HTR-8/SVneo (cell line): ENCODE data around the gene STARD8.
"Not testable (repeated sequence)": the region's sequence is repeated elsewhere in the genome, so short reads cannot be mapped to it uniquely, and the experiment has no call there.

Experiments used
- DNase-seq: peaks from one replicate; pipeline ENCODE4 v3.0.0; 2011; ENCODE audit warnings: low spot score, mixed read lengths; ENCODE audit not compliant: insufficient read length
- FAIRE-seq: peaks from 2 replicates; lab custom pipeline; 2011; peaks lifted over from hg19 to GRCh38; lab: Jason Lieb, UNC

The STARD8 gene, protein sequence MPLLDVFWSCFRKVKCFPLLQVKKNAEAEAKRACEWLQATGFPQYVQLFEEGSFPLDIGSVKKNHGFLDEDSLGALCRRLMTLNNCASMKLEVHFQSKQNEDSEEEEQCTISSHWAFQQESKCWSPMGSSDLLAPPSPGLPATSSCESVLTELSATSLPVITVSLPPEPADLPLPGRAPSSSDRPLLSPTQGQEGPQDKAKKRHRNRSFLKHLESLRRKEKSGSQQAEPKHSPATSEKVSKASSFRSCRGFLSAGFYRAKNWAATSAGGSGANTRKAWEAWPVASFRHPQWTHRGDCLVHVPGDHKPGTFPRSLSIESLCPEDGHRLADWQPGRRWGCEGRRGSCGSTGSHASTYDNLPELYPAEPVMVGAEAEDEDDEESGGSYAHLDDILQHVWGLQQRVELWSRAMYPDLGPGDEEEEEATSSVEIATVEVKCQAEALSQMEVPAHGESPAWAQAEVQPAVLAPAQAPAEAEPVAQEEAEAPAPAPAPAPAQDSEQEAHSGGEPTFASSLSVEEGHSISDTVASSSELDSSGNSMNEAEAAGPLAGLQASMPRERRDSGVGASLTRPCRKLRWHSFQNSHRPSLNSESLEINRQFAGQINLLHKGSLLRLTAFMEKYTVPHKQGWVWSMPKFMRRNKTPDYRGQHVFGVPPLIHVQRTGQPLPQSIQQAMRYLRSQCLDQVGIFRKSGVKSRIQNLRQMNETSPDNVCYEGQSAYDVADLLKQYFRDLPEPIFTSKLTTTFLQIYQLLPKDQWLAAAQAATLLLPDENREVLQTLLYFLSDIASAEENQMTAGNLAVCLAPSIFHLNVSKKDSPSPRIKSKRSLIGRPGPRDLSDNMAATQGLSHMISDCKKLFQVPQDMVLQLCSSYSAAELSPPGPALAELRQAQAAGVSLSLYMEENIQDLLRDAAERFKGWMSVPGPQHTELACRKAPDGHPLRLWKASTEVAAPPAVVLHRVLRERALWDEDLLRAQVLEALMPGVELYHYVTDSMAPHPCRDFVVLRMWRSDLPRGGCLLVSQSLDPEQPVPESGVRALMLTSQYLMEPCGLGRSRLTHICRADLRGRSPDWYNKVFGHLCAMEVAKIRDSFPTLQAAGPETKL

DNA sequence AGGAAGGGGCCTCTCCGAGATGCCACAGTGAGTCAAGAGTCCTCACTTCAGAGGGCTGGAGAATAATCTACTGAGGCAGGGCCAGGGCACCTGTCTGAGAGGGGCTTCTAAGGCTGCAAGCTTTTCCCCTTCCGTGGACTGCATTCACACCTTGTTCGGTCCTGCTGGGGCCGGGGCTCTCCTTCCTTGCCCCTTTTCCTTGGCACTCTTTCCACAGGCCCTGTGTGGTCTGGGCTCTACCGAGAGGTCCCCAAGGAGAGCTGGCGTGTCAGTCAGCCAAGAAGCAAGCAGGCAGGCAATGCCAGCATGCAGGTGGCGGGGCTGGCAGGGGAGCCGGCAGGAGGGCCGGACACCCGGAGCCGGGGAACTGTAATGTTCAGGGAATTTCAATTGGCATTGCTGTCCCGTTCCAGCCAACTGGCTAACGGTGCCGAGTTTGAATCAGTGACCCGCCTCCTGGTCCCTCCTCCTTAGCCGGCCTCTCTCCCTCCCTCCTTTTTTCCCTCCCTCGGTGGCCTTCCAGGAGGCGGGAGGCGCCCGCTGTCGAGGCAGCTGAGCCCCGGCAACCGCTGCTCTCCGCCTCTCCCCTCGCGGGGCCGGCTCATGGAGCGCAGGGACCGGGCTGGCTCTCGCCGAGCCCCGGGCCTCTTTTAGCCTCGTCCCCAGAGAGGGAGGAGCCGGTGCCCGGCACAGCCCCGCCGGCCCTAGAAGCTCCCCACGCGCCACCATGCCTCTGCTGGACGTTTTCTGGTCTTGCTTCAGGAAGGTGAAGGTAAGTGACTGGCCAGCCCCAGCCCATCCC lies at the start of gene STARD8:
Gene STARD8 (plus strand): TSS at position 511 of the 802 bp plus-strand sequence. CDS start 217 bp downstream, at position 728.
- no peak for FAIRE-seq
- DNase-seq: peak; percentile 28

DNA sequence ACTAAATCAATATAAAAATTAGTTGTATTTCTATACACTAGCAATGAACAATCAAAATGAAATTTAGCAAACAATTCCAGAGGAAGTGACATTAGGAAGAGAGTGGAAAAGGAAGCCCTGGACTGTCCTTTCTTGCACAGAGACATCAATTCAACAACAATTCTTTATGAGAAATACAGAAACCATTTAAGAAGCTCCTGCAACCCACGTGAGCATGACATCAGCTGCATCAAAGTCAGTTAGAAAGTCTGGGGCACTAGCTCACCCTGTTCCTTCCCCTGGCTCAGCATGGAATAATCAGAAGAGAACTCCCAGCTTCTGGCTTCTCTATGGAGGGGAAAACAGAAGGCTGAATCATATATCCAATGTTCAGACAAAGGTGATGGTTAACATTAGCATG lies 48.6 kb upstream of the STARD8 start:
- no peak for DNase-seq
- FAIRE-seq: no peak

DNA sequence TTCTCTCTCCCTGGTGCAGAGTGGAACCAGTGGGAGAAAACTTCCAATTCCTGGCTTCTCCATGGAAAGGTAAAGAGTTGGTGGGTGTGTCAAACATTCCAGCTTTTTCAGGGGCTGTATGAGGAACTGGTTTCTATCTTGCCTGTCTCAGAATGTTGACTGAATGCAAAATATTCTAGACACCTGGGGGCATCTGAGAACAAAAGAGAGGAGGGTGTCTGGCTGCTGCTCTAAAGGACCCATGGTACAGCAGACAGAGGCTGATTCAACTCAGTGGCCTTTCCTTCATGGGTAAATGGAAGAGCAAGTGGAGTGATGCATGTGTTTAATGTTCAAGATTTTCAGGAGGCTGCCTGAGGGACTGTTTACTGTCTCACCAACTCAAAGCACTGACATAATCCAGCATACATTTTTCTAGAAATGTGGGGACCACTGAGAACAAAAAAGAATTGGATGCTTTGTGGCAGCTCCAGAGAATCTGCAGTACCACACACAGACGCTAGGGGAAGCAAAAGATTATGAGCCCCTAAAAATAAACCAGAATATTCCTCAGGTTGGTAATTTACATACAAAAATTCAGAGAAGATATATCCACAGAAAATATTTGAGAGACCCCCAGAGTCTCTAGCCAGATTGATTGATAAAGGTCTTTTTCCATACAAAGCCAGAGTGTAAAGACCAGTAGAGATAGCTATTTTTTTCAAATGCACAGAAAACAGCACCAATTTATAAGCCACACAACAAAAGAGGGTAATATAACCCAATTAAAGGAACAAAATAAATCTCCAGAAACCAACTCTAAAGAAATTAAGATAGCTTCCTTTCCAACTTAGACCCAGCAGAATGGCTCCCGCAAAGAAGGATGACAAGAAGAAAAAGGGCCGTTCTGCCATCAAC lies 48.0 kb upstream of the STARD8 start:
- no peak for FAIRE-seq

DNA sequence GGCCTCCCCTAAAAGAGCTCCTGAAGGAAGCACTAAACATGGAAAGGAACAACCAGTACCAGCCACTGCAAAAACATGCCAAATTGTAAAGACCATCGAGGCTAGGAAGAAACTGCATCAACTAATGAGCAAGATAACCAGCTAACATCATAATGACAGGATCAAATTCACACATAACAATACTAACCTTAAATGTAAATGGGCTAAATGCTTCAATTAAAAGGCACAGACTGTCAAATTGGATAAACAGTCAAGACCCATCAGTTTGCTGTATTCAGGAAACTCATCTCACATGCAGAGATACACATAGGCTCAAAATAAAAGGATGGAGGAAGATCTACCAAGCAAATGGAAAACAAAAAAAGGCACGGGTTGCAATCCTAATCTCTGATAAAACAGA lies 43.2 kb upstream of the STARD8 start:
- not testable (repeated sequence) for FAIRE-seq, DNase-seq

More for the DNA sequence above, 48.0 kb upstream of the STARD8 start:
- DNase-seq: peak; percentile 0

DNA sequence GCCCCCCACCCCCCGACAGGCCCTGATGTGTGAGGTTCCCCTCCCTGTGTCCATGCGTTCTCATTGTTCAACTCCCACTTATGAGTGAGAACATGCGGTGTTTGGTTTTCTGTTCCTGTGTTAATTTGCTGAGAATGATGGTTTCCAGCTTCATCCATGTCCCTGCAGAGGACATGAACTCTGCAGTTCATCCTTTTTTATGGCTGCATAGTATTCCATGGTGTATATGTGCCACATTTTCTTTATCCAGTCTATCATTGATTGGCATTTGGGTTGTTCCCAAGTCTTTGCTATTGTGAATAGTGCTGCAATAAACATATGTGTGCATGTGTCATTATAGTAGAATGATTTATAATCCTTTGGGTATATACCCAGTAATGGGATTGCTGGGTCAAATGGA lies 32.7 kb upstream of the STARD8 start:
- FAIRE-seq: not testable (repeated sequence)

DNA sequence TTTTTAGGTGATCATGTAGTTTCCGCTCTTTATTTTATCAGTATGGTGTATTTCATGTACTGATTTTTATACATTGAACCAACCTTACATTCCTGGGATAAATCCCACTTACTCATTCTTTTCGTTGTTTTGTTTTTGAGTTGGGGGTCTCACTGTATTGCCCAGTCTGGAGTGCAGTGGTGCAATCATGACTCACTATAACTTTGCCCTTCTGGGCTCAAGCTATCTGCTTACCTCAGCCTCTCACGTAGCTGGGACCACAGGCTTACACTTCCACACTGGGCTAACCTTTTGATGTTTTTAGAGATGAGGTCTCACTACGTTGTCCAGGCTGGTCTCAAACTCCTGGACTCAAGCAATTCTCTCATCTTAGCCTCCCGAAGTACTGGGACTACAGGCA lies 19.5 kb upstream of the STARD8 start:
- DNase-seq: no peak
- no peak for FAIRE-seq

More for the DNA sequence above, 32.7 kb upstream of the STARD8 start:
- DNase-seq: not testable (repeated sequence)

DNA sequence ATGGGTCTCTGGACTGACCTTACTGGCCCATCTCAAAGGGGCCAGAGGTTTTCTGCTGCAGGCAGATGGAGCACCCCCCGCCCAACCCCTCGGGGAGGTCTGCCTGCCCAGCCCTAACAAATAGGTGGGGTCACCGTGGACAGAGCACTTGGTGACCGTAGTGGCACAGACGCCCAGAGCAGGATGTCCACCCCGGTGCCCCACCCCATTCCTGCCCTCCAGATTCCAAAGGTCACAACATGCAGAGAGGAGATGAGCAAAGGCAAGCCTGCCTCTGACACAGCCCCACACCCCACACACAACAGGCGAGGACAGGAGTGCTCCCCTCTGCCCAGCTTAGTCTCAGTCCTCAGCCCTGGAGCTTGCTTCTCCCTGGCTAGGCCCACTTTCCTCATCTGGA lies 17.5 kb upstream of the STARD8 start:
- DNase-seq, FAIRE-seq: not testable (repeated sequence)

DNA sequence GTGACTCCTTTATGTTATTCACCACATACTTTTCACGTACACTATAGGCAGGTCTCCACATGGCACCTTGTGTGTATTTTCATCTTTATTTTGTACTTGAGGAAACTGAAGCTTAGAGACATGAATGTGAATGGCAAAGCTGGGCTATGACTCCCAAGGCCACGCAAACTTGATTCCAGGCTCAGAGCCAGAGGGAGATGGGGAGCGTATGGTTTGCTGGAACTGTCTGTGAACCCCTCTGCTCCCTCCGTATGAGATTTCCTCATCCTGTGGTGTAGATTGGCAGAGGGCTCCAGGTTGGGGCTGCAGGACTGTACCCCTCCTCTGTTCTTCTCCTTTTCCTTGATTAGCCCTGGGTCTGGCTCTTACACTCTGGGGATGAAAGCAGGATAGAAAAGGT lies 16.1 kb upstream of the STARD8 start:
- DNase-seq: no peak
- no peak for FAIRE-seq

DNA sequence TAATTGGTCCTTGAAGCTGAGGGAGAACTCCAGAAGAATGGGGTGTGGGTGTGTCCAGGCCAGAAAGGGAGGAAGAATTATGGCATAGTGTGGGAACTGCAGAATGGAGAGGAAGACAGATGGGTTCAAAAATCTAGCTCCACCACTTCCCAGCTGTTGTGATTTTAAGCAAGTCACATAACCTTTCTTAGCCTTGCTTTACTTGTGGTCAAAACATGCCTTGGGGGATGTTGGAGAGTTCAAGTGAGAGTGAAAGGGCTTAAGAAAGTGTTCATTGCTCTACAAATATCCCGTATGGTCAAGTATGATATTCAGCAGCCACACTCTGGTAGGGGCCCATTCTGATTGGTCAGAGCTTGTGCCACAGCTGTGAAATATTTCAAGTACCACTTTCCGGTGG lies 15.0 kb upstream of the STARD8 start:
- DNase-seq: no peak
- no peak for FAIRE-seq

DNA sequence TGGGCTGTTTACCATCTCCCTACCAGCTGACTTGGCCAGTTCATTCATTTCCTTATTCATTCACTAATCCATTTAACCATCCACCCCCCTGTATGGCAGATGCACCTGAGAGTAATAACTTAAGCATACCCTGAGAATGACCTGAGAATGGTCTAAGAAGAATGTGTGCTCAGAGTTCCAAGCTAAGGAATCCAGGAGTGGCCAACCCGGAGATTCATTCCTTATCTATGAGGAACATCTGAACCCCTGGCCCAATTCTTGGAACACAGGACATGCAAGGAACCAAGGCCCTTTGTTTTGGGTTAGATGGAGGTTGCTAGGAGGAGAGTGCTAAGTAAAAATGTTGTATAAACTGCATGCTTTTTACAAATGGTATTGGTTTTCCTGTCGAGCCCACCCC lies 13.5 kb upstream of the STARD8 start:
- no peak for DNase-seq
- FAIRE-seq: no peak

DNA sequence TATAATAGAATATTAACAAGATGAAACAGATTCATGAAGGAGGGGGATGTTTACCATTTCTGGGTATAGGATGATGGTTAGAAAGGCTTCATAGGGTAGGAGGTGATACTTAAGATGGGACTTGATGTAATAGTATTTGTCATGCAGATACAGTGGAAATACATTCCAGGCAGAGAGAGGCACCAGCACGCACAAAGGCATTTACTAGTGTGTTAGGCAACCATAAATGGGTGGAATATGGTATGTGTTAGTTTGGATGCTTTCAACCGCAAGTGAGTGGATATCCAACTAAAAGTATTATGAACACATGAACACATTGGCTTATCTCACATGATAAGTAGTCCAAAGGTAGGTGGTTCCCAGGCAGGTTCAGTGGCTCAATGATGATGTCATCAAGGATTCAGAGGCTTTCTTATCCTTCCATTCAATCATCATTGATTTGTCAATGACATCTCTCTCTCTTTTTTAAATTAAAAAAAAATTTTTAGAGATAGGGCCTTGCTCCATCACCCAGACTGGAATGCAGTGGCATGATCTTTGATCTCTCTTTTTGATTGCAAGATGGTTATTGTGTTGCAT lies 12.7 kb upstream of the STARD8 start:
- DNase-seq (no peak), FAIRE-seq (no peak)

DNA sequence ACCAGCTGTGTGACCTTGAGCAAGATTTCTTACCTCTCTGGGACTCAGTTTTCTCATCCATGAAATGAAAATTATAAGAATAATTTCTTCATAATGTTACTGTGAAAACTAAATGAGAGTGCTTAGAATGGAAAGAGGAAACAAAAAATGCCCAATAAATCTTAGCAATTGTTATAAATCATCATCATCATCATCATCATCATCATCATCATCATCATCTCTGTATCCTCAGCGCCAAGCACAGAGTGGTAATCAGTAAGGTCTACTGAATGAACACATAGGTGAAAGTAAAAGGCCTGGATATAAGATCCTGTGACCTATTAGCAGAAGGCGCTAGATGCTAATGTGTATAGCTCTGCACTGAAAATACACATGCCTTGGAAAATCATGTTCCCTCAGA lies 6.8 kb upstream of the STARD8 start:
- DNase-seq (no peak), FAIRE-seq (no peak)

DNA sequence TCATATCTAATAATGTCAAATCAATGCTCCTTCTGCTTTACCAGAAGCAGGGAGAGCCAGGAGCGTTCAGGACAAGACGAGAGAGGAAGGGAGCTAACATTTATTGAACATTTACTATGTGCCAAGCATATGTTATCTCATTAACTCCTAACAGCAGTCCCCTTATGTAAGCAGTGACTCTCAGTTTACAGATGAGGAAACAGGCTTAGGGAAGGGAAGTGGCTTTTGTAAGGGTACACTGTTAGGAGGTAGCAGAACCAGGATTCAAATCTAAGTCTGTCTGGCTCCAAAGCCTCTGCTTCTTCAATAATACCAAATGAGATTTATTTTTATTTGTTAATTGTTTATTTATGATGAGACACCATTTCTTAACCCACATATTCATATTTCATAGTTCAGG lies 2.6 kb upstream of the STARD8 start:
- DNase-seq (no peak), FAIRE-seq (no peak)

DNA sequence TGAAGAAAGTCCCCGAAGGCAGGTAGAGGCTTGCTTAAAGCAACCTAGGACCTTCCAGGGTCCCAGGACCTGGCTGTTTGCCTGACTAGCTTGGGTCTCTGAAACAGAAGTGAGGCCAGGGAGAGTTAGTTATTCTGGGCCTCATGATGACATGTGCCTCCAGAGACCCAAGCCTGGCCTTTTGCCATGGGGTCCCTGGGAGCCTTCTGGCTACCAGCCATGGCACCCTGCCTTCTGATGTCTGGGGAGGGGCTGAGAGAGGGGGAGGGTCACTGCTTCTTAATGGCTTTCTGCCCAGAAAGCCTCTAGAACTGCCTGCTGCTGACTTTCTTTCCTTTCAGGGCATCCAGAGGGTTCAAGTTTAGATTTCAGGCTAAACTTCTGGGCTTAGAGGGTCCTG lies 1.0 kb upstream of the STARD8 start:
- no peak for DNase-seq
- no peak for FAIRE-seq

DNA sequence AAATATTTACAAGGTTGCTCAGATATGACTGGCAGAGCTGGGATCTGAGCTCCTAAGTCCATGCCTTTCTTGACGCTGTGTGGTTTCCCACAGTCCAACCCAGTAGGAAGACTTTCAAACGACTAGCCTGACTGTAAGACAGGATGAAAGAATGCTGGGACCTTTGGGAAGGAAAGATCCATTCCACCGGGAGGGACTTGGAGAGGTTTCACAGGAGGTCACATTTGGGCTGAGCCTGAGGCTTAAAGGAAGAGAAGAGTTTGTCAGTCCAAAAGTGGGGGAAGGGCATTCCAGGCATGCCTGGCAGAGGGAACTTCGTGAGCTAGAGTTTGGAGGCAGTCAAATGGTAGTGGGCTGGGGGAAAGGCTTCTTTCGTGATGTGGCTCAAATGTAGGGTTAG lies 1.5 kb downstream of the STARD8 start:
- no peak for DNase-seq
- FAIRE-seq: no peak

DNA sequence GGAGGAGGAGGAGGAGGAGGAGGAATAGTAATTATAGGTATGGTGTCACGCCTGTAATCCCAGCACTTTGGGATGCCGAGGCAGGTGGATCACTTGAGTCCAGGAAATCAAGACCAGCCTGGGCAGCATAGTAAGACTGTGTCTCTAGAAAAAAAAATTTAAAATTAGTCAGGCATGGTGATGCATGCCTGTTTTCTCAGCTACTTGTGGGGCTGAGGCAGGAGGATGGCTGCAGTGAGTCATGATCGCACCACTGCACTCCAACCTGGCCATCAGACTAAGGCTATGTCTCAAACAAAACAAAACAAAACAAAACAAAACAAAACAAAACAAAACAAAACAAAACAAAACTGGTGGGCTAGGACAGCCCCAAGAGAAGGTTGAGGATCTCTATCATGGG lies 3.0 kb downstream of the STARD8 start:
- no peak for FAIRE-seq

DNA sequence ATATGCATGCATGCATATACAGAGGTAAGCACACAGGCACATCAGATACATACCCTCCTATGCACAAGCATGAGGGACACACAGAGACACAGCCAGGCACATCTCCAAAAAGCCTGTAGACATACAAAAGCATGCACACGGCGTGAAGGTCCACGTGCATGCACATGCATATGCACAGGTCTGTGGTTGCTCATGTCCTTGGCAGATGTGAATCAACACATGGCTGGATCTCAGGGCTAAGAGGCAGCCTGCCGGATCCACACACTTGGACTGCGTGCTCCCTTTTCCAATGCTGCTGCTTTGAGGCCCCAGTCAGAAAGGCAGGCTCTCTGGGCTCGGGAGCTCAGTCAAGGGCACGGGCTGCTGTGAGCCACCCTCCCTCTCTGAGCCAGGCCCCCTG lies 3.6 kb downstream of the STARD8 start:
- DNase-seq (no peak), FAIRE-seq (no peak)

More for the DNA sequence above, 3.0 kb downstream of the STARD8 start:
- DNase-seq: no peak

DNA sequence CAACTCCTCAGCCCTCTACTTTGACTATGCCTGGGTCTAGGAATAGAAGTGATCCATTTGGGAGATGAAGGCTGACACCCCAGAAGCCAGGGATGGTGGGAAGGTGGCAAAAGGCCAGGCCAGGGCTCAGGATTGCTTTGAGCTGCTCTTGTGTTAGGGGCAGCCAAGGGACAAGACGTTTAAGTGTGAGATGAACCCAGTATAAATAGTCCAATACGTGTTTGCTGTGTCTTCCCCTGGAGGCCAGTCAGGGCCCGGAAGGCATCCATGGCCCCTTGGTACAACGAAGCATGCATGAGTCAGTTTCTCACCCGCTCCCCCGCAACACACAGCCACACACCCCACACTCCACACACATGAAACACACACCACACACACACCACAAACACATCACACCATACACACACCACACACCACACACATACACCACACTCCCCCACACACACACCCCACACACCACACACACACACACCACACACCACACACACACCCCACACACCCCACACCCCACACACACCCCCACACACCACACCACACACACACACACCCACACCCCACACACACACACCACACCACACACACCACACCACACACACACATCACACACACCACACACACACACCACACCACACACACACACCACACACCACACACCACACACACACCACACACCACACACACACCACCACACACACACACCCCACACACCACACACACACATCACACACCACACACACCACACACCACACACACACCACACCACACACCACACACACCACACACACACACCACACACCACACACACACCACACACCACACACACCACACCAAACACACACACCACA lies 5.1 kb downstream of the STARD8 start:
- no peak for DNase-seq
- peak; percentile 100 for FAIRE-seq
